H1 (cell line): ENCODE data around the gene UBE2G2. TPM values are rescaled to one million over a fixed set of nuclear protein-coding genes. Genes with fewer than 3 reads are reported as not detected.
A peak's percentile ranks its signal among the peaks of the same experiment; 100 is the strongest.

Experiments used
- CTCF ChIA-PET: fragments of 300-600 bp; sonication (Branson Sonifier 250); formaldehyde crosslinking; loops from one replicate; lab custom pipeline; 2021; ENCODE audit not compliant: partially characterized antibody; lab: Charles Lee
- POLR2A ChIA-PET: fragments of 300-600 bp; sonication (Branson Sonifier 250); formaldehyde crosslinking; loops from one replicate; lab custom pipeline; 2021; ENCODE audit warnings: inconsistent platforms; ENCODE audit not compliant: partially characterized antibody; lab: Charles Lee
- DNase-seq, 2 experiments: peaks; one replicate each; pipeline versions ENCODE4 v3.0.0 to v3.0.0-alpha.2; 2010 to 2022; ENCODE audit warnings: low spot score in 2 of 2, low read depth in 1 of 2, mixed read lengths in 1 of 2
- FAIRE-seq: peaks from 2 replicates; lab custom pipeline; 2011; peaks lifted over from hg19 to GRCh38; lab: Jason Lieb, UNC
- H2AFZ ChIP-seq: 2 replicates; pipeline ENCODE4 v1.8.1; 2012; ENCODE audit warnings: low read length, inconsistent platforms
- H2AK5ac ChIP-seq: 2 replicates; pipeline ENCODE4 v1.6.1; 2013; ENCODE audit warnings: low read depth, low read length
- H2BK120ac ChIP-seq: replicated peaks from 2 replicates; pipeline ENCODE3; 2013; ENCODE audit warnings: low read depth, low read length, inconsistent platforms
- H2BK12ac ChIP-seq: 2 replicates; pipeline ENCODE4 v1.6.1; 2013; ENCODE audit warnings: low read depth, low read length
- H2BK15ac ChIP-seq: 2 replicates; pipeline ENCODE4 v1.6.1; 2013; ENCODE audit warnings: low read length
- H2BK20ac ChIP-seq: 2 replicates; pipeline ENCODE4 v1.6.1; 2013; ENCODE audit warnings: low read length
- H2BK5ac ChIP-seq: 2 replicates; pipeline ENCODE4 v1.6.1; 2013; ENCODE audit warnings: low read depth, low read length
- H3K14ac ChIP-seq: 2 replicates; pipeline ENCODE4 v1.6.1; 2013; ENCODE audit warnings: inconsistent platforms; ENCODE audit not compliant: insufficient read length
- H3K18ac ChIP-seq: 2 replicates; pipeline ENCODE4 v1.6.1; 2013; ENCODE audit warnings: low read length; ENCODE audit errors: extremely low read depth
- H3K23ac ChIP-seq: 2 replicates; pipeline ENCODE4 v1.6.1; 2013; ENCODE audit warnings: inconsistent platforms; ENCODE audit not compliant: insufficient read length
- H3K23me2 ChIP-seq: 2 replicates; pipeline ENCODE4 v1.6.1; 2013; ENCODE audit warnings: low read depth, low read length
- H3K27ac ChIP-seq: 2 replicates; pipeline ENCODE4 v1.6.1; 2011; ENCODE audit warnings: low read depth, low read length, inconsistent platforms
- H3K27me3 ChIP-seq, 4 experiments: replicated peaks in 1 of 4; 1 replicate in 1 of 4; 2 replicates in 3 of 4; pipeline versions ENCODE4 v1.6.1 to v1.8.1; 2011 to 2013; ENCODE audit warnings: low read length in 3 of 4, mild to moderate bottlenecking in 3 of 4, inconsistent platforms in 2 of 4, mixed read lengths in 2 of 4, moderate library complexity in 1 of 4; ENCODE audit not compliant: control insufficient read depth in 3 of 4, insufficient read depth in 3 of 4; ENCODE audit errors: extremely low read depth in 1 of 4
- H3K36me3 ChIP-seq, 4 experiments: 2 replicates each; pipeline versions ENCODE4 v1.6.1 to v1.8.1; 2011 to 2013; ENCODE audit warnings: mild to moderate bottlenecking in 4 of 4, low read length in 3 of 4, moderate library complexity in 2 of 4, control low read depth in 1 of 4, inconsistent platforms in 1 of 4; ENCODE audit not compliant: insufficient read depth in 4 of 4, control insufficient read depth in 2 of 4
- H3K4ac ChIP-seq: replicated peaks from 2 replicates; pipeline ENCODE3; 2013; ENCODE audit warnings: low read length, low read depth, mixed read lengths, inconsistent platforms; ENCODE audit not compliant: insufficient read length
- H3K4me1 ChIP-seq, 4 experiments: replicated peaks in 1 of 4; 1 replicate in 1 of 4; 2 replicates in 3 of 4; pipeline versions ENCODE4 v1.6.1 to v1.8.1; 2011 to 2013; ENCODE audit warnings: low read length in 3 of 4, inconsistent platforms in 2 of 4, mixed read lengths in 1 of 4; ENCODE audit not compliant: insufficient read depth in 4 of 4, control insufficient read depth in 3 of 4
- H3K4me2 ChIP-seq, 2 experiments: 2 replicates each; pipeline versions ENCODE4 v1.6.1 to v1.8.1; 2011 to 2013; ENCODE audit warnings: low read depth in 2 of 2, low read length in 2 of 2, control low read depth in 1 of 2, inconsistent platforms in 1 of 2, mild to moderate bottlenecking in 1 of 2; ENCODE audit not compliant: insufficient read depth in 1 of 2
- H3K4me3 ChIP-seq, 4 experiments: fragments of 200-600, 300-600 bp in 1 of 4; sonication (generic), shearing (Covaris generic), sonication (Bioruptor Twin) in 1 of 4; 2 replicates each; pipeline versions ENCODE4 v1.5.1 to v1.8.1; 2011 to 2016; ENCODE audit warnings: low read length in 4 of 4, low read depth in 3 of 4, control low read depth in 2 of 4, inconsistent platforms in 2 of 4, mild to moderate bottlenecking in 2 of 4, mixed read lengths in 1 of 4, moderate library complexity in 1 of 4; ENCODE audit not compliant: insufficient read depth in 2 of 4; ENCODE audit errors: extremely low read depth in 1 of 4
- H3K56ac ChIP-seq: replicated peaks from 2 replicates; pipeline ENCODE3; 2013; ENCODE audit warnings: low read depth, mild to moderate bottlenecking, mixed read lengths, low read length, inconsistent platforms; ENCODE audit not compliant: insufficient read length
- H3K79me1 ChIP-seq: 2 replicates; pipeline ENCODE4 v1.6.1; 2013; ENCODE audit warnings: low read depth, low read length, control low read depth
- H3K79me2 ChIP-seq, 2 experiments: 2 replicates each; pipeline versions ENCODE4 v1.6.1 to v1.8.1; 2012 to 2013; ENCODE audit warnings: low read length in 2 of 2, mild to moderate bottlenecking in 2 of 2, inconsistent platforms in 1 of 2; ENCODE audit not compliant: insufficient read depth in 2 of 2, control insufficient read depth in 1 of 2
- H3K9ac ChIP-seq, 4 experiments: replicated peaks in 1 of 4; 1 replicate in 1 of 4; 2 replicates in 3 of 4; pipeline versions ENCODE4 v1.6.1 to v1.8.1; 2011 to 2013; ENCODE audit warnings: low read depth in 3 of 4, low read length in 3 of 4, control low read depth in 2 of 4, mild to moderate bottlenecking in 2 of 4, moderate library complexity in 2 of 4, inconsistent platforms in 1 of 4; ENCODE audit errors: extremely low read depth in 1 of 4
- H3K9me3 ChIP-seq, 2 experiments: 2 replicates each; pipeline versions ENCODE4 v1.6.1 to v1.8.1; 2012 to 2013; ENCODE audit warnings: mild to moderate bottlenecking in 2 of 2, moderate library complexity in 2 of 2, control low read depth in 1 of 2, inconsistent platforms in 1 of 2, low read depth in 1 of 2, low read length in 1 of 2, mixed read lengths in 1 of 2; ENCODE audit not compliant: insufficient read depth in 2 of 2
- H4K20me1 ChIP-seq, 2 experiments: replicated peaks in 1 of 2; 2 replicates each; pipeline versions ENCODE3 to v1.8.1; 2011 to 2013; ENCODE audit warnings: inconsistent platforms in 2 of 2, low read length in 2 of 2, mild to moderate bottlenecking in 1 of 2; ENCODE audit not compliant: insufficient read depth in 2 of 2, control insufficient read depth in 1 of 2
- H4K5ac ChIP-seq: 2 replicates; pipeline ENCODE4 v1.6.1; 2013; ENCODE audit warnings: low read length, low read depth, mixed read lengths, inconsistent platforms; ENCODE audit not compliant: insufficient read length
- H4K8ac ChIP-seq: 2 replicates; pipeline ENCODE4 v1.8.0; 2013; ENCODE audit warnings: mild to moderate bottlenecking, moderate library complexity, low read length, inconsistent platforms; ENCODE audit not compliant: insufficient read depth; ENCODE audit errors: extremely low read depth
- H4K91ac ChIP-seq: replicated peaks from 2 replicates; pipeline ENCODE3; 2013; ENCODE audit warnings: low read length, mixed read lengths, inconsistent platforms; ENCODE audit not compliant: insufficient read length
- EGR1 ChIP-seq: IDR thresholded peaks from 2 replicates; pipeline ENCODE4 v1.6.1; 2011; ENCODE audit warnings: low read depth, low read length, borderline replicate concordance
- RBBP5 ChIP-seq: IDR thresholded peaks from 2 replicates; pipeline ENCODE4 v1.7.1; 2012; ENCODE audit warnings: low read depth, mild to moderate bottlenecking, inconsistent platforms, low read length, moderate library complexity, borderline replicate concordance
- SIX5 ChIP-seq: IDR thresholded peaks from 2 replicates; pipeline ENCODE4 v1.6.1; 2011; ENCODE audit warnings: mild to moderate bottlenecking, low read depth, low read length
- WGBS, 2 experiments: shearing (Covaris generic) in 1 of 2; methylation state at CpG; one replicate each; pipeline versions ENCODE4 v1.1.6 to v1.1.7; 2013 to 2015; ENCODE audit warnings: low lambda C conversion rate in 2 of 2, mixed read lengths in 2 of 2, inconsistent platforms in 1 of 2, low coverage in 1 of 2, missing lambda C conversion rate in 1 of 2; ENCODE audit not compliant: insufficient replicate concordance in 2 of 2, insufficient coverage in 1 of 2, insufficient read length in 1 of 2; ENCODE audit errors: extremely low coverage in 1 of 2, missing lambda C conversion rate in 1 of 2; 5-methylcytosine and 5-hydroxymethylcytosine counted together
- polyA plus RNA-seq, 7 experiments: library from polyadenylated mRNA; depleted of rRNA in 3 of 7; stranded (reverse) in 5 of 7; unstranded in 2 of 7; fragments of >200 nt in 5 of 7; fragments of 200-250 nt in 2 of 7; gene quantifications; 1 replicate in 5 of 7; 2 replicates in 1 of 7; 4 replicates in 1 of 7; pipeline versions ENCODE4 v1.2.1 to v1.2.3, GENCODE V29; 2011 to 2013; ENCODE audit warnings: missing spikeins in 2 of 7, mixed read lengths in 2 of 7
- total RNA-seq: library from RNA; stranded (reverse); fragmentation: NEBNext Ultra II Directional; extraction: Animal tissue kit (Norgen Biotek cat#: 25700); gene quantifications from 2 replicates; pipeline ENCODE4 v1.2.1, GENCODE V29; 2021

Gene UBE2G2
- total and polyA plus RNA-seq, 2 of the 8 experiments (the other 6 are each of a cell fraction or from before 2014, with no cell fraction given), result 96.3 to 101 TPM

DNA sequence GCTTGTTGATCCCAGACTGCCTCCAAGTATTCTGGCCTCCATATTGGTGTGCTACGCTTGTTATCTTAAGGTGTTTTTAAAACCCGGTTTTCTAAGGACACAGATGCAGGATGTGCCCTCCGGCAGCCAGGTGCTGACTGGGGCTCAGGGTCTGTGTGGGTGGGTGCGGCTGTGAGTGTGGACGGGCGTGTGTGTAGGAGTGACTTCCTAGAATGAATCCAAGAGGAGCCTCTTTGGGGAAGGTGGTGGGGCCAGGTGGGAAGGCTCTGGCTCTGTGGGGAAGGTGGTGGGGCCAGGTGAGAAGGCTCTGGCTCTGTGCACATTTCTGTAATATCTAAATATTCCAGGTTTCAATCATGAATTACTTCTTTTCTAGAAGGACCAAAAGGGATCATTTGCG lies 77.4 kb downstream of the UBE2G2 start:
- Histone ChIP-seq H3K23me2 (no peaks in the 10 kb centered on the region; the same call in 1 of the 2 replicates), H3K14ac (no peak overlapping the region), H2BK120ac (no peak overlapping the region), H3K4me2 (0 out of 4 replicates have a peak overlapping the region, but pooled peaks of 1 of the 2 experiments have one; percentile 55), H4K8ac (no peak overlapping the region), H3K27ac (no peak overlapping the region), H3K9ac (no peak overlapping the region), H3K27me3 (peaks cover 0 to 17% (median 9%) of the 10 kb centered on the region in 4 experiments; a peak in 6 of 7 replicates), H3K23ac (no peak overlapping the region), H2BK15ac (peak overlapping the region; percentile 92; the same call in 1 of the 2 replicates), H2BK20ac (peak overlapping the region; percentile 72; the same call in 1 of the 2 replicates), H2AK5ac (no peak overlapping the region), H3K4me3 (no peak overlapping the region), H3K4me1 (peaks cover 0 to 18% (median 11%) of the 10 kb centered on the region in 4 experiments; a peak in 5 of 7 replicates), H2BK12ac (peak overlapping the region; percentile 75; the same call in 1 of the 2 replicates), H3K9me3 (no peaks in the 10 kb centered on the region; a peak in 1 of 4 replicates), H3K18ac (no peak overlapping the region; the same call in 1 of the 2 replicates), H3K79me2 (no peaks in the 10 kb centered on the region), H2AFZ (no peak overlapping the region), H4K91ac (no peak overlapping the region), H4K20me1 (no peaks in the 10 kb centered on the region), H4K5ac (no peak overlapping the region), H3K79me1 (no peaks in the 10 kb centered on the region), H3K36me3 (no peaks in the 10 kb centered on the region), H2BK5ac (no peak overlapping the region), H3K56ac (no peak overlapping the region), H3K4ac (no peak overlapping the region)
- TF ChIP-seq RBBP5, result no peak
- TF ChIP-seq SIX5, result no peak
- TF ChIP-seq EGR1, result no peak
- ChIA-PET CTCF (interaction anchor here (0.6 to 1.0 kb wide), 3 partner anchors 9 to 193 kb away, joined by 3 read pairs; no protein-coding TSS in a partner anchor), POLR2A (interaction anchor here (1.5 to 3.0 kb wide), 2 partner anchors 25 to 44 kb away, joined by 4 to 9 read pairs; no protein-coding TSS in a partner anchor)
- 91% methylated on average over 7 of the region's 7 CpGs; no CpG with 5 or more reads in 1 of the 2 experiments for WGBS, 2 experiments
- DNase-seq (no peak), FAIRE-seq (no peak)
